Trophoblast cell (in vitro differentiated cells and primary cell): Measurements from ENCODE around the gene OR2AT4. TPM values are rescaled to one million over a fixed set of nuclear protein-coding genes. Genes with fewer than 3 reads are reported as not detected.

Experiments used
- DNase-seq, 2 donors: peaks; one replicate each; pipeline ENCODE4 v3.0.0-alpha.2; 2016
- H2AFZ ChIP-seq: 2 replicates; pipeline ENCODE4 v1.6.1; 2013; ENCODE audit warnings: low read length, moderate library complexity, mild to moderate bottlenecking; ENCODE audit not compliant: insufficient read depth, poor library complexity
- H2AK5ac ChIP-seq: 2 replicates; pipeline ENCODE4 v1.6.1; 2013; ENCODE audit warnings: mild to moderate bottlenecking, low read length
- H2BK120ac ChIP-seq: 2 replicates; pipeline ENCODE4 v1.6.1; 2013; ENCODE audit warnings: low read length, mild to moderate bottlenecking, moderate library complexity; ENCODE audit not compliant: insufficient read depth, poor library complexity
- H2BK12ac ChIP-seq: 2 replicates; pipeline ENCODE4 v1.6.1; 2013; ENCODE audit warnings: mild to moderate bottlenecking, low read length, moderate library complexity
- H2BK5ac ChIP-seq: 2 replicates; pipeline ENCODE4 v1.6.1; 2013; ENCODE audit warnings: low read length, low read depth, moderate library complexity, mild to moderate bottlenecking; ENCODE audit not compliant: poor library complexity
- H3K14ac ChIP-seq: 2 replicates; pipeline ENCODE4 v1.6.1; 2013; ENCODE audit warnings: mild to moderate bottlenecking, low read length
- H3K18ac ChIP-seq: 2 replicates; pipeline ENCODE4 v1.6.1; 2013; ENCODE audit warnings: mild to moderate bottlenecking, low read length
- H3K23ac ChIP-seq: 2 replicates; pipeline ENCODE4 v1.6.1; 2013; ENCODE audit warnings: low read length
- H3K27ac ChIP-seq: 2 replicates; pipeline ENCODE4 v1.5.1; 2013; ENCODE audit warnings: low read depth, mild to moderate bottlenecking, inconsistent platforms, low read length, moderate library complexity
- H3K27me3 ChIP-seq: 2 replicates; pipeline ENCODE4 v1.6.1; 2013; ENCODE audit warnings: inconsistent platforms, mild to moderate bottlenecking, low read length, moderate library complexity; ENCODE audit not compliant: insufficient read depth
- H3K36me3 ChIP-seq, 2 experiments: 1 replicate in 1 of 2; 2 replicates in 1 of 2; pipeline ENCODE4 v1.6.1; 2013; ENCODE audit warnings: low read length in 2 of 2, mild to moderate bottlenecking in 2 of 2, moderate library complexity in 1 of 2; ENCODE audit not compliant: insufficient read depth in 2 of 2, control insufficient read depth in 1 of 2
- H3K4ac ChIP-seq: 2 replicates; pipeline ENCODE4 v1.6.1; 2013; ENCODE audit warnings: low read depth, mild to moderate bottlenecking, low read length, moderate library complexity
- H3K4me1 ChIP-seq, 2 experiments: 1 replicate in 1 of 2; 2 replicates in 1 of 2; pipeline ENCODE4 v1.6.1; 2013; ENCODE audit warnings: low read length in 2 of 2, mild to moderate bottlenecking in 2 of 2, moderate library complexity in 1 of 2; ENCODE audit not compliant: insufficient read depth in 2 of 2, control insufficient read depth in 1 of 2
- H3K4me2 ChIP-seq: 2 replicates; pipeline ENCODE4 v1.6.1; 2013; ENCODE audit warnings: inconsistent platforms, mild to moderate bottlenecking, low read length, moderate library complexity
- H3K4me3 ChIP-seq: 2 replicates; pipeline ENCODE4 v1.5.1; 2013; ENCODE audit warnings: mild to moderate bottlenecking, low read depth, low read length, inconsistent platforms
- H3K79me1 ChIP-seq: one replicate; pipeline ENCODE4 v1.6.1; 2013; ENCODE audit warnings: low read length
- H3K79me2 ChIP-seq: 2 replicates; pipeline ENCODE4 v1.6.1; 2013; ENCODE audit warnings: low read length, mild to moderate bottlenecking; ENCODE audit not compliant: control insufficient read depth, insufficient read depth, poor library complexity
- H3K9ac ChIP-seq: 2 replicates; pipeline ENCODE4 v1.6.1; 2013; ENCODE audit warnings: mild to moderate bottlenecking, low read length
- H3K9me3 ChIP-seq: 2 replicates; pipeline ENCODE4 v1.6.1; 2013; ENCODE audit warnings: low read depth, mild to moderate bottlenecking, control low read depth, inconsistent platforms, low read length; ENCODE audit not compliant: insufficient read depth
- H4K12ac ChIP-seq: 2 replicates; pipeline ENCODE4 v1.6.1; 2013; ENCODE audit warnings: low read depth, mild to moderate bottlenecking, low read length, moderate library complexity
- H4K8ac ChIP-seq: 2 replicates; pipeline ENCODE4 v1.6.1; 2013; ENCODE audit warnings: low read depth, mild to moderate bottlenecking, low read length, moderate library complexity
- H4K91ac ChIP-seq: one replicate; pipeline ENCODE4 v1.6.1; 2013; ENCODE audit warnings: low read depth, mild to moderate bottlenecking, low read length, moderate library complexity
- WGBS: extraction: QIAGEN DNeasy Blood & Tissue Kit; methylation state at CpG from one replicate; pipeline ENCODE4 v1.1.7; 2013; ENCODE audit warnings: missing lambda C conversion rate; ENCODE audit not compliant: insufficient read length, insufficient coverage; ENCODE audit errors: extremely low coverage; 5-methylcytosine and 5-hydroxymethylcytosine counted together
- polyA plus RNA-seq: library from polyadenylated mRNA; stranded (reverse); fragments of 200-250 nt; gene quantifications from 2 replicates; pipeline ENCODE4 v1.2.3, GENCODE V29; 2013

OR2AT4 gene
- not detected in 2 replicates for polyA plus RNA-seq

GRCh38 chr11:75096456-75097172 lies at the start of gene OR2AT4:
Gene OR2AT4 (minus strand): TSS chr11:75096876.
- no CpG with 5 or more reads among the region's 9 CpGs for WGBS
- Histone ChIP-seq H3K79me1 (no peaks in the 10 kb centered on the region), H3K4me2 (no peak within 1 kb of the TSS)

DNA sequence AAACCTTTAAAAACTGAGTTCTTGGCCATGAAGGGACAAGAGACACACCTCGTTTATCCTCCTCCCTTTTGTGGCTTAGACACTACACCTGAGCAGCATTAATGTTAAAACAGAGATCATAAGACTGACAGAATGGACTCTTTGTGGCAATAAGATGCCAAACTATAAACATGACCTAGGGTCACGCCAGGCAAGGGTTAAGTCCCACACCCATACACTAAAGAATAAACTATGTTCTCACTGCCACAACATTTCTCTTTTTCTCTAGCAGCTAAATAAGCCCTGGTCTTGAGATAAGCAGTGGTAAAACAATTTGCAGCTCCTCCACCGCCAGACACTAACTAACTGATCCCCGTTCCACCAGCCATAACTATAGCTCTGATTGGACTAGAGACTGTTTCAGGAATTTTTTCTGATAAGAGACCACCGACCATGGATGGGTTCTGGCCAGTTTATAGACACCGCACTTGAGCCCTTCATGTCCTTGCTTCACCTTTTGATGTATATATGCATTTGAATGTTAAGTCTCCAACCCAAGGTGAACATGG lies 49.4 kb upstream of the OR2AT4 start:
- no peak for DNase-seq
- no peak overlapping the region for H2AFZ ChIP-seq
- no peak overlapping the region for H4K12ac ChIP-seq
- no peak overlapping the region for H3K23ac ChIP-seq
- no peaks in the 10 kb centered on the region for H3K79me2 ChIP-seq
- H4K8ac ChIP-seq: no peak overlapping the region
- no peak overlapping the region for H3K14ac ChIP-seq
- H3K4me2 ChIP-seq: no peak overlapping the region
- no CpG with 5 or more reads among the region's 6 CpGs for WGBS
- no peaks in the 10 kb centered on the region for H3K36me3 ChIP-seq
- no peak overlapping the region for H2BK120ac ChIP-seq
- H3K27me3 ChIP-seq: no peaks in the 10 kb centered on the region
- no peak overlapping the region for H2AK5ac ChIP-seq
- H3K4ac ChIP-seq: no peak overlapping the region
- no peak overlapping the region for H3K4me3 ChIP-seq
- no peak overlapping the region for H3K18ac ChIP-seq
- H3K79me1 ChIP-seq: no peaks in the 10 kb centered on the region
- H3K9ac ChIP-seq: no peak overlapping the region
- H2BK12ac ChIP-seq: no peak overlapping the region
- H2BK5ac ChIP-seq: no peak overlapping the region
- no peak overlapping the region for H3K27ac ChIP-seq
- no peaks in the 10 kb centered on the region for H3K9me3 ChIP-seq
- H4K91ac ChIP-seq: no peak overlapping the region
- H3K4me1 ChIP-seq: peaks cover 5 to 7% of the 10 kb centered on the region in 2 experiments

More at GRCh38 chr11:75096456-75097172, at the start of gene OR2AT4:
- Histone ChIP-seq H3K4me3 (no peak within 1 kb of the TSS), H4K91ac (no peak within 1 kb of the TSS), H3K9ac (no peak within 1 kb of the TSS), H2AK5ac (no peak within 1 kb of the TSS), H4K12ac (no peak within 1 kb of the TSS), H2AFZ (no peak within 1 kb of the TSS), H3K27ac (no peak within 1 kb of the TSS), H3K23ac (no peak within 1 kb of the TSS), H2BK120ac (no peak within 1 kb of the TSS), H3K4me1 (no peaks in the 10 kb centered on the region), H4K8ac (no peak within 1 kb of the TSS), H3K27me3 (no peaks in the 10 kb centered on the region), H3K4ac (no peak within 1 kb of the TSS), H3K79me2 (no peaks in the 10 kb centered on the region), H2BK12ac (no peak within 1 kb of the TSS), H3K9me3 (no peaks in the 10 kb centered on the region), H3K36me3 (no peaks in the 10 kb centered on the region), H2BK5ac (no peak within 1 kb of the TSS), H3K14ac (no peak within 1 kb of the TSS), H3K18ac (no peak within 1 kb of the TSS)
- no peak for DNase-seq

- WGBS: no CpG with 5 or more reads among the region's 9 CpGs
- H3K4me3 ChIP-seq: no peak overlapping the region
- H3K9me3 ChIP-seq: no peaks in the 10 kb centered on the region
- H3K36me3 ChIP-seq: no peaks in the 10 kb centered on the region
- H3K4me2 ChIP-seq: no peak overlapping the region
- no peaks in the 10 kb centered on the region for H3K27me3 ChIP-seq
- H3K79me1 ChIP-seq: no peaks in the 10 kb centered on the region
- no peak overlapping the region for H4K8ac ChIP-seq
- no peak for DNase-seq
- H3K79me2 ChIP-seq: no peaks in the 10 kb centered on the region
- peaks cover 5 to 7% of the 10 kb centered on the region in 2 experiments for H3K4me1 ChIP-seq
- no peak overlapping the region for H3K23ac ChIP-seq
- H3K4ac ChIP-seq: no peak overlapping the region
- H3K14ac ChIP-seq: no peak overlapping the region
- H2BK5ac ChIP-seq: no peak overlapping the region
- H2AFZ ChIP-seq: no peak overlapping the region
- no peak overlapping the region for H2BK12ac ChIP-seq
- no peak overlapping the region for H3K9ac ChIP-seq
- no peak overlapping the region for H4K12ac ChIP-seq
- no peak overlapping the region for H2BK120ac ChIP-seq
- no peak overlapping the region for H3K18ac ChIP-seq
- H2AK5ac ChIP-seq: no peak overlapping the region
- no peak overlapping the region for H3K27ac ChIP-seq
- H4K91ac ChIP-seq: no peak overlapping the region
Measured at GRCh38 chr11:75145196-75145971, 48.7 kb upstream of the OR2AT4 start.

- Histone ChIP-seq H3K4ac (no peak overlapping the region), H2BK12ac (no peak overlapping the region), H3K4me3 (no peak overlapping the region), H3K9ac (no peak overlapping the region), H3K36me3 (no peaks in the 10 kb centered on the region), H3K4me1 (peaks cover 5 to 7% of the 10 kb centered on the region in 2 experiments), H3K18ac (no peak overlapping the region), H3K23ac (no peak overlapping the region), H2BK120ac (no peak overlapping the region), H4K8ac (no peak overlapping the region), H3K27me3 (no peaks in the 10 kb centered on the region), H4K91ac (no peak overlapping the region), H2AFZ (no peak overlapping the region), H3K79me1 (no peaks in the 10 kb centered on the region), H2BK5ac (no peak overlapping the region), H2AK5ac (no peak overlapping the region), H3K79me2 (no peaks in the 10 kb centered on the region), H3K9me3 (no peaks in the 10 kb centered on the region), H4K12ac (no peak overlapping the region), H3K14ac (no peak overlapping the region), H3K27ac (no peak overlapping the region), H3K4me2 (no peak overlapping the region)
- no peak for DNase-seq
- no CpG with 5 or more reads among the region's 3 CpGs for WGBS
Measured at GRCh38 chr11:75144716-75145014, 48.0 kb upstream of the OR2AT4 start.
